PC-3 (cell line): Measurements from ENCODE around the gene CAMK1D.
"Not testable (repeated sequence)": the region's sequence is repeated elsewhere in the genome, so short reads cannot be mapped to it uniquely, and the experiment has no call there.

Experiments used
- EZH2 ChIP-seq: fragments of 300-600 bp; sonication (generic); IDR thresholded peaks from one replicate; pipeline ENCODE4 v1.6.1; 2017; ENCODE audit warnings: antibody characterized with exemption, mild to moderate bottlenecking, low read length; ENCODE audit not compliant: unreplicated experiment
- EZH2phosphoT487 ChIP-seq: fragments of 300-600 bp; sonication (generic); IDR thresholded peaks from 2 replicates; pipeline ENCODE4 v1.6.1; 2018; ENCODE audit warnings: mild to moderate bottlenecking, antibody characterized with exemption, low read length, borderline replicate concordance
- TF ChIP-seq, protein P1 (sequence below): fragments of 300-600 bp; sonication (generic); conservative IDR thresholded peaks from 2 replicates; pipeline ENCODE4 v1.5.1; 2017; ENCODE audit warnings: antibody characterized with exemption, low read depth, mild to moderate bottlenecking, low read length

DNA sequence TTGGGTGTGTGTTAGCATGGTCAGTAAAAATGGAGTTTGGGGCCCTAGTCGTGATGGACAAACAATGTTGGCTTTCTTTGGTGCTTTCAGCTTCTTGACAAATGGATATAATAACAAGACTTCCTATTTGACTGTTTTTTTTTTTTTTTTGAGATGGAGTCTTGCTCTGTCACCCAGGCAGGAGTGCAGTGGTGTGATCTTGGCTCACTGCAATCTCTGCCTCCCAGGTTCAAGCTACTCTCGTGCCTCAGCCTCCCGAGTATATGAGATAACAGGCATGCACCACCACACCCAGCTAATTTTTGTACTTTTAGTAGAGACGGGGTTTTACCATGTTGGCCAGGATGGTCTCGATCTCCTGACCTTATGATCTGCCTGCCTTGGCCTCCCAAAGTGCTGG lies 11.8 kb downstream of the CAMK1D start:
- TF ChIP-seq, protein P1, sequence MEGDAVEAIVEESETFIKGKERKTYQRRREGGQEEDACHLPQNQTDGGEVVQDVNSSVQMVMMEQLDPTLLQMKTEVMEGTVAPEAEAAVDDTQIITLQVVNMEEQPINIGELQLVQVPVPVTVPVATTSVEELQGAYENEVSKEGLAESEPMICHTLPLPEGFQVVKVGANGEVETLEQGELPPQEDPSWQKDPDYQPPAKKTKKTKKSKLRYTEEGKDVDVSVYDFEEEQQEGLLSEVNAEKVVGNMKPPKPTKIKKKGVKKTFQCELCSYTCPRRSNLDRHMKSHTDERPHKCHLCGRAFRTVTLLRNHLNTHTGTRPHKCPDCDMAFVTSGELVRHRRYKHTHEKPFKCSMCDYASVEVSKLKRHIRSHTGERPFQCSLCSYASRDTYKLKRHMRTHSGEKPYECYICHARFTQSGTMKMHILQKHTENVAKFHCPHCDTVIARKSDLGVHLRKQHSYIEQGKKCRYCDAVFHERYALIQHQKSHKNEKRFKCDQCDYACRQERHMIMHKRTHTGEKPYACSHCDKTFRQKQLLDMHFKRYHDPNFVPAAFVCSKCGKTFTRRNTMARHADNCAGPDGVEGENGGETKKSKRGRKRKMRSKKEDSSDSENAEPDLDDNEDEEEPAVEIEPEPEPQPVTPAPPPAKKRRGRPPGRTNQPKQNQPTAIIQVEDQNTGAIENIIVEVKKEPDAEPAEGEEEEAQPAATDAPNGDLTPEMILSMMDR: not testable (repeated sequence)
- not testable (repeated sequence) for TF ChIP-seq EZH2, EZH2phosphoT487
